ENCODE measurements around the gene SAGE1. TPM values are rescaled to one million over a fixed set of nuclear protein-coding genes. Genes with fewer than 3 reads are reported as not detected.
A peak's percentile ranks its signal among the peaks of the same experiment; 100 is the strongest.
"Not testable (repeated sequence)": the region's sequence is repeated elsewhere in the genome, so short reads cannot be mapped to it uniquely, and the experiment has no call there.

SAGE1 gene
- total and polyA plus RNA-seq, 4 donors = not detected

- peaks cover 0 to 9% of the 10 kb centered on the region in 2 donors for H3K27me3 ChIP-seq (ENCODE audit: control insufficient read depth in 1 of 2, insufficient read depth in 2 of 2, low read length in 1 of 2)
- H3K4me1 ChIP-seq (ENCODE audit: control insufficient read depth in 1 of 2, insufficient read depth in 2 of 2, low read length in 2 of 2) = no peaks in the 10 kb centered on the region
- ATAC-seq (ENCODE audit: low FRiP score) (no peak), DNase-seq (no peak)
- no peak overlapping the region for H3K27ac ChIP-seq (ENCODE audit: low read depth in 1 of 2, low read length in 2 of 2)
- intact Hi-C loops (cut with DNase I) = no loop called here
- H3K36me3 ChIP-seq (ENCODE audit: control insufficient read depth in 1 of 2, insufficient read depth in 2 of 2, low read length in 1 of 2) = no peaks in the 10 kb centered on the region
- H3K9me3 ChIP-seq (ENCODE audit: control insufficient read depth, low read length) = no peaks in the 10 kb centered on the region
- no peak overlapping the region for H3K4me3 ChIP-seq (ENCODE audit: low read length in 2 of 2)
- 60 to 73% methylated on average over 5 of the region's 5 CpGs for WGBS, 2 donors
Measured at GRCh38 chrX:135910251-135910650, 16.7 kb downstream of the SAGE1 start.

- Histone ChIP-seq H3K4me1 (ENCODE audit: control insufficient read depth in 1 of 2, insufficient read depth in 2 of 2, low read length in 2 of 2) (no peaks in the 10 kb centered on the region), H3K36me3 (ENCODE audit: control insufficient read depth in 1 of 2, insufficient read depth in 2 of 2, low read length in 1 of 2) (no peaks in the 10 kb centered on the region), H3K9me3 (ENCODE audit: control insufficient read depth, low read length) (no peaks in the 10 kb centered on the region), H3K4me3 (ENCODE audit: low read length in 2 of 2) (no peak overlapping the region), H3K27ac (ENCODE audit: low read depth in 1 of 2, low read length in 2 of 2) (no peak overlapping the region), H3K27me3 (ENCODE audit: control insufficient read depth in 1 of 2, insufficient read depth in 2 of 2, low read length in 1 of 2) (peaks cover 0 to 6% of the 10 kb centered on the region in 2 donors)
- intact Hi-C loops (cut with DNase I) = no loop called here
- ATAC-seq (ENCODE audit: low FRiP score) (no peak), DNase-seq (no peak)
- WGBS, 2 donors = 81 to 86% methylated on average over 5 of the region's 5 CpGs
Measured at GRCh38 chrX:135914404-135914803, 20.9 kb downstream of the SAGE1 start.

GRCh38 chrX:135920516-135920915 lies 27.0 kb downstream of the SAGE1 start:
- whole genome bisulfite sequencing, 2 donors = 36 to 47% methylated on average over 1 of the region's 1 CpG
- ATAC-seq (ENCODE audit: low FRiP score); H3K9me3 ChIP-seq (ENCODE audit: control insufficient read depth, low read length); H3K4me3 ChIP-seq (ENCODE audit: low read length in 2 of 2); intact Hi-C loops (cut with DNase I); DNase-seq; H3K4me1 ChIP-seq (ENCODE audit: control insufficient read depth in 1 of 2, insufficient read depth in 2 of 2, low read length in 2 of 2); H3K27ac ChIP-seq (ENCODE audit: low read depth in 1 of 2, low read length in 2 of 2); H3K27me3 ChIP-seq (ENCODE audit: control insufficient read depth in 1 of 2, insufficient read depth in 2 of 2, low read length in 1 of 2); H3K36me3 ChIP-seq (ENCODE audit: control insufficient read depth in 1 of 2, insufficient read depth in 2 of 2, low read length in 1 of 2): not testable (repeated sequence)

GRCh38 chrX:135923353-135923752 lies 29.8 kb downstream of the SAGE1 start:
- ATAC-seq (ENCODE audit: low FRiP score) (no peak), DNase-seq (no peak)
- WGBS, 2 donors = 53 to 73% methylated on average over 5 of the region's 5 CpGs

GRCh38 chrX:135927897-135928296 lies 34.4 kb downstream of the SAGE1 start:
- ATAC-seq (ENCODE audit: low FRiP score) (no peak), DNase-seq (no peak)
- H3K27ac ChIP-seq (ENCODE audit: low read depth in 1 of 2, low read length in 2 of 2) = no peak overlapping the region
- no peaks in the 10 kb centered on the region for H3K36me3 ChIP-seq (ENCODE audit: control insufficient read depth in 1 of 2, insufficient read depth in 2 of 2, low read length in 1 of 2)
- H3K4me1 ChIP-seq (ENCODE audit: control insufficient read depth in 1 of 2, insufficient read depth in 2 of 2, low read length in 2 of 2) = no peaks in the 10 kb centered on the region
- no peaks in the 10 kb centered on the region for H3K9me3 ChIP-seq (ENCODE audit: control insufficient read depth, low read length)
- H3K27me3 ChIP-seq (ENCODE audit: control insufficient read depth in 1 of 2, insufficient read depth in 2 of 2, low read length in 1 of 2) = no peaks in the 10 kb centered on the region
- H3K4me3 ChIP-seq (ENCODE audit: low read length in 2 of 2) = no peak overlapping the region
- 33 to 39% methylated on average over 2 of the region's 2 CpGs for WGBS, 2 donors
- intact Hi-C loops (cut with DNase I) = no loop called here

More at GRCh38 chrX:135923353-135923752, 29.8 kb downstream of the SAGE1 start:
- intact Hi-C loops (cut with DNase I) = no loop called here
- Histone ChIP-seq H3K4me3 (ENCODE audit: low read length in 2 of 2) (no peak overlapping the region), H3K36me3 (ENCODE audit: control insufficient read depth in 1 of 2, insufficient read depth in 2 of 2, low read length in 1 of 2) (no peaks in the 10 kb centered on the region), H3K4me1 (ENCODE audit: control insufficient read depth in 1 of 2, insufficient read depth in 2 of 2, low read length in 2 of 2) (no peaks in the 10 kb centered on the region), H3K9me3 (ENCODE audit: control insufficient read depth, low read length) (no peaks in the 10 kb centered on the region), H3K27me3 (ENCODE audit: control insufficient read depth in 1 of 2, insufficient read depth in 2 of 2, low read length in 1 of 2) (no peaks in the 10 kb centered on the region), H3K27ac (ENCODE audit: low read depth in 1 of 2, low read length in 2 of 2) (no peak overlapping the region)

- H3K4me1 ChIP-seq (ENCODE audit: control insufficient read depth in 1 of 2, insufficient read depth in 2 of 2, low read length in 2 of 2) = no peaks in the 10 kb centered on the region
- H3K27me3 ChIP-seq (ENCODE audit: control insufficient read depth in 1 of 2, insufficient read depth in 2 of 2, low read length in 1 of 2) = no peaks in the 10 kb centered on the region
- peak in 1 of 2 donors; percentile 60 for DNase-seq
- H3K36me3 ChIP-seq (ENCODE audit: control insufficient read depth in 1 of 2, insufficient read depth in 2 of 2, low read length in 1 of 2) = no peaks in the 10 kb centered on the region
- intact Hi-C loops (cut with DNase I) = no loop called here
- no peaks in the 10 kb centered on the region for H3K9me3 ChIP-seq (ENCODE audit: control insufficient read depth, low read length)
- no peak overlapping the region for H3K4me3 ChIP-seq (ENCODE audit: low read length in 2 of 2)
- 42 to 47% methylated on average over 19 of the region's 19 CpGs for WGBS, 2 donors
- no peak overlapping the region for H3K27ac ChIP-seq (ENCODE audit: low read depth in 1 of 2, low read length in 2 of 2)
- ATAC-seq (ENCODE audit: low FRiP score) = no peak
Measured at GRCh38 chrX:135931644-135932487, 38.4 kb downstream of the SAGE1 start.

- H3K27me3 ChIP-seq (ENCODE audit: control insufficient read depth in 1 of 2, insufficient read depth in 2 of 2, low read length in 1 of 2) = no peaks in the 10 kb centered on the region
- H3K4me1 ChIP-seq (ENCODE audit: control insufficient read depth in 1 of 2, insufficient read depth in 2 of 2, low read length in 2 of 2) = no peaks in the 10 kb centered on the region
- no peaks in the 10 kb centered on the region for H3K9me3 ChIP-seq (ENCODE audit: control insufficient read depth, low read length)
- no peak overlapping the region for H3K4me3 ChIP-seq (ENCODE audit: low read length in 2 of 2)
- DNase-seq = no peak
- intact Hi-C loops (cut with DNase I) = no loop called here
- ATAC-seq (ENCODE audit: low FRiP score) = no peak
- H3K27ac ChIP-seq (ENCODE audit: low read depth in 1 of 2, low read length in 2 of 2) = no peak overlapping the region
- H3K36me3 ChIP-seq (ENCODE audit: control insufficient read depth in 1 of 2, insufficient read depth in 2 of 2, low read length in 1 of 2) = peaks cover 0 to 3% of the 10 kb centered on the region in 2 donors
- 75 to 93% methylated on average over 2 of the region's 2 CpGs for WGBS, 2 donors
Measured at GRCh38 chrX:135944486-135944885, 51.0 kb downstream of the SAGE1 start.

GRCh38 chrX:135951291-135951690 lies 57.8 kb downstream of the SAGE1 start:
- H3K9me3 ChIP-seq (ENCODE audit: control insufficient read depth, low read length) = no peaks in the 10 kb centered on the region
- no peak overlapping the region for H3K27ac ChIP-seq (ENCODE audit: low read depth in 1 of 2, low read length in 2 of 2)
- H3K27me3 ChIP-seq (ENCODE audit: control insufficient read depth in 1 of 2, insufficient read depth in 2 of 2, low read length in 1 of 2) = no peaks in the 10 kb centered on the region
- no peaks in the 10 kb centered on the region for H3K4me1 ChIP-seq (ENCODE audit: control insufficient read depth in 1 of 2, insufficient read depth in 2 of 2, low read length in 2 of 2)
- intact Hi-C loops (cut with DNase I) = no loop called here
- no peak overlapping the region for H3K4me3 ChIP-seq (ENCODE audit: low read length in 2 of 2)
- 68 to 88% methylated on average over 4 of the region's 4 CpGs for WGBS, 2 donors
- no peak for ATAC-seq (ENCODE audit: low FRiP score)
- H3K36me3 ChIP-seq (ENCODE audit: control insufficient read depth in 1 of 2, insufficient read depth in 2 of 2, low read length in 1 of 2) = no peaks in the 10 kb centered on the region
- DNase-seq = no peak

Measured in aorta (tissue), 5 donors.